ENCODE data around the gene GNB1L. TPM values are rescaled to one million over a fixed set of nuclear protein-coding genes. Genes with fewer than 3 reads are reported as not detected.

Gene GNB1L
- total RNA-seq, 1 donor from 2014 or later: 13.8 TPM

- Mint-ChIP-seq H3K27me3 (ENCODE audit: low read depth) (no peaks in the 10 kb centered on the region), H3K4me1 (peaks cover 21% of the 10 kb centered on the region), H3K4me3 (no peak overlapping the region), H3K9me3 (no peaks in the 10 kb centered on the region), H3K36me3 (ENCODE audit: low read depth) (no peaks in the 10 kb centered on the region), H3K27ac (ENCODE audit: unreplicated experiment) (no peak overlapping the region)
- TF ChIP-seq CTCF (conservative IDR thresholded peaks at IDR 0.05): no peak
- DNase-seq (ENCODE audit: low read depth, low spot score): no peak
These were observed 24.9 kb upstream of the GNB1L start for GRCh38 chr22:19879643-19879991.

GRCh38 chr22:19879246-19879570 is 24.5 kb upstream of the GNB1L start:
- Mint-ChIP-seq H3K9me3 (no peaks in the 10 kb centered on the region), H3K27me3 (ENCODE audit: low read depth) (no peaks in the 10 kb centered on the region), H3K4me1 (peaks cover 24% of the 10 kb centered on the region), H3K36me3 (ENCODE audit: low read depth) (no peaks in the 10 kb centered on the region), H3K27ac (ENCODE audit: unreplicated experiment) (no peak overlapping the region), H3K4me3 (no peak overlapping the region)
- no peak for DNase-seq (ENCODE audit: low read depth, low spot score)
- TF ChIP-seq CTCF (conservative IDR thresholded peaks at IDR 0.05): no peak

- Mint-ChIP-seq H3K9me3 (no peaks in the 10 kb centered on the region), H3K36me3 (ENCODE audit: low read depth) (no peaks in the 10 kb centered on the region), H3K4me3 (no peak overlapping the region), H3K27ac (ENCODE audit: unreplicated experiment) (no peak overlapping the region), H3K4me1 (peaks cover 24% of the 10 kb centered on the region), H3K27me3 (ENCODE audit: low read depth) (no peaks in the 10 kb centered on the region)
- no peak for TF ChIP-seq CTCF (conservative IDR thresholded peaks at IDR 0.05)
- DNase-seq (ENCODE audit: low read depth, low spot score): no peak
These were observed 24.0 kb upstream of the GNB1L start for GRCh38 chr22:19878461-19879245.

- H3K36me3 Mint-ChIP-seq (ENCODE audit: low read depth): no peaks in the 10 kb centered on the region
- H3K4me3 Mint-ChIP-seq: no peak overlapping the region
- H3K27ac Mint-ChIP-seq (ENCODE audit: unreplicated experiment): no peak overlapping the region
- DNase-seq (ENCODE audit: low read depth, low spot score): no peak
- H3K4me1 Mint-ChIP-seq: peaks cover 24% of the 10 kb centered on the region
- TF ChIP-seq CTCF (conservative IDR thresholded peaks at IDR 0.05): no peak
- H3K9me3 Mint-ChIP-seq: no peaks in the 10 kb centered on the region
- no peaks in the 10 kb centered on the region for H3K27me3 Mint-ChIP-seq (ENCODE audit: low read depth)
These were observed 23.1 kb upstream of the GNB1L start for GRCh38 chr22:19877626-19878339.

- H3K27ac Mint-ChIP-seq (ENCODE audit: unreplicated experiment): no peak overlapping the region
- TF ChIP-seq CTCF (conservative IDR thresholded peaks at IDR 0.05): no peak
- no peak for DNase-seq (ENCODE audit: low read depth, low spot score)
- no peaks in the 10 kb centered on the region for H3K9me3 Mint-ChIP-seq
- peaks cover 24% of the 10 kb centered on the region for H3K4me1 Mint-ChIP-seq
- no peaks in the 10 kb centered on the region for H3K36me3 Mint-ChIP-seq (ENCODE audit: low read depth)
- H3K4me3 Mint-ChIP-seq: no peak overlapping the region
- no peaks in the 10 kb centered on the region for H3K27me3 Mint-ChIP-seq (ENCODE audit: low read depth)
These were observed 22.4 kb upstream of the GNB1L start for GRCh38 chr22:19876941-19877625.

All from neural crest cell (in vitro differentiated cells).